D721Med (cell line): ENCODE data around the gene P2RY12.

Experiments
- DNase-seq: peaks from one replicate; pipeline ENCODE4 v3.0.0; 2011; ENCODE audit warnings: low spot score; ENCODE audit not compliant: insufficient read length
- FAIRE-seq: peaks from 2 replicates; lab custom pipeline; 2011; peaks lifted over from hg19 to GRCh38; lab: Jason Lieb, UNC
- CTCF ChIP-seq: IDR thresholded peaks from 2 replicates; pipeline ENCODE4 v1.5.1; 2012; ENCODE audit warnings: mild to moderate bottlenecking, control low read depth; ENCODE audit not compliant: insufficient read depth; ENCODE audit errors: missing control alignments

The P2RY12 gene

GRCh38 chr3:151372063-151372820 lies 12.3 kb downstream of the P2RY12 start:
- TF ChIP-seq CTCF, result no peak
- FAIRE-seq (no peak), DNase-seq (no peak)

DNA sequence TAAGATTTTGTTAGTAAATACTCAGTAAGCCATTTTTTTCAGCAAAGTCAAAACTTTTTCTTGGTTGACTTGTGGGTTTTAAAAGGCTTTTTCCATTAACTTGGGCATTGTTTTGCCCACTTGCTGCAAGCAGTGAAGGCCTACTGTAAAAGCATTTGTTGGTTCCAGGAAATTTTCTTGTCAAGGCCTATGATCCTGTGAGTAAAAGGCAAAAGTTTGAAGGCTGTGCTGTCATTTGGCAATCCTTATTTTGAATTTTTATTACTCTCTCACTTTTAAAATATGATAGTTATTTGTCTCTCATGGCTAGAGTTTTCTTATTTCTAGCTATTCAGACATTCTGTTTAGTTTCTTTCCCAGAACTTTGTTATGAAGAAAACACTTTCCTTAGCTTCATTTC lies 13.0 kb downstream of the P2RY12 start:
- DNase-seq (no peak), FAIRE-seq (no peak)
- TF ChIP-seq CTCF, result no peak

GRCh38 chr3:151367448-151367847 lies 17.1 kb downstream of the P2RY12 start:
- DNase-seq, result no peak
- no peak for FAIRE-seq
- TF ChIP-seq CTCF, result no peak

- FAIRE-seq, result no peak
- DNase-seq, result no peak
- TF ChIP-seq CTCF, result no peak
These were observed 17.6 kb downstream of the P2RY12 start for GRCh38 chr3:151366993-151367392.

DNA sequence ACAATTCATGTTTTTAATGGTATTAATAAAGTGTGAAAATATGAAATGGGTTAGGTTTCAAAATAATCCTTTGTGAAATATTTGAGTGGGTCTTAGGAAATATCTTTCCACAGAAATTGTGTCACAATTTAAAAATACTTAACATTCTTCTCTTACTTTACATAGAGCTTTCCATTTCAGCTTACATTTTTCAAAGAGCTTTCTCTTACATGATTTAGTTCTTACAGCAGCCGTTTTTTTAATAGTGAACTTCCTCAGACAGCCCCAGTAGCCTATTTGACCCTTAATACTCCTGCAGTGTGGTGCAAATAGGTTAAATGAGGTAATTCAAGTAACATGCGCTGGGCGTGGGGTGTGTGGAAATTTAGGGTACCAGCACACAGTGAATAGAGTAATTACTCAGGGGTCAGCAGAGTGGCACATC lies 21.8 kb downstream of the P2RY12 start:
- DNase-seq (no peak), FAIRE-seq (no peak)
- TF ChIP-seq CTCF, result no peak

- FAIRE-seq (no peak), DNase-seq (no peak)
- TF ChIP-seq CTCF, result no peak
These were observed 27.1 kb downstream of the P2RY12 start for GRCh38 chr3:151357463-151357850.

DNA sequence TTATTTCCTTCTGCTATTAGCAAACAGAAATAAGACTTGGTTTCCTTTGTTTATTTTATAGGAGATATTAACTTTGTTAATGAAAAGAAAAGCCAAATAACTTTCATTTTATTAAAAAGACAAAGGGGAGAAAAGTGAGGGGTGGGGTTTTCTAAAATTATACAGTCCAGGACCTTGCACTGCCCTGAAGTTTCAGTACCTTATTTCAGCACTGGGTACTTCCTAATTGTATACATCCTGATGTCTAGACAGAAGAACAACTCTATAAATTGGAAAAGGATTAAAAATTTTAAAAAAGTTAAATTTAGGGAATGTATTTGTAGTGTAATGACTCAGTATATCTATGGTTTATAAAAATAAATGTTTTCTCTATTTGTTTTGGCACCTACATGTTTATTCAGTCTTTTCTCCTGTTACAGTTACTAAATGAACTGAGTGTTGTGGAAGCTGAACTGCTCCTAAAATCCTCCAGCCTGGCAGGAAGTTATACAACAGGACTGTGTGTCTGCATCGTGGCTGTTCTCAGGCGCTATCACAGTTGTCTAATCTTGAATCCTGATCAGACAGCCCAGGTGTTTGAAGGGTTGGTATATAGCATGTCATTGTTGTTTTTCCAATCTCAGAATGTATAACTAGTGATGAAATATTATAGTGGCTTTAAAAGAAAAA lies 27.6 kb downstream of the P2RY12 start:
- no peak for DNase-seq
- FAIRE-seq, result no peak
- no peak for TF ChIP-seq CTCF
